GM12872 (cell line): Measurements from ENCODE around the gene ACOXL.

Experiments used
- CTCF ChIP-seq: IDR thresholded peaks from 3 replicates; pipeline ENCODE4 v1.5.1; 2011; ENCODE audit warnings: low read depth, mild to moderate bottlenecking, low read length, moderate library complexity; ENCODE audit not compliant: insufficient read depth

The ACOXL gene

GRCh38 chr2:110866466-110866865 lies 134.1 kb downstream of the ACOXL start:
- no peak for TF ChIP-seq CTCF

GRCh38 chr2:110867078-110867477 lies 134.7 kb downstream of the ACOXL start:
- TF ChIP-seq CTCF, result no peak

GRCh38 chr2:110868971-110869370 lies 136.6 kb downstream of the ACOXL start:
- no peak for TF ChIP-seq CTCF

DNA sequence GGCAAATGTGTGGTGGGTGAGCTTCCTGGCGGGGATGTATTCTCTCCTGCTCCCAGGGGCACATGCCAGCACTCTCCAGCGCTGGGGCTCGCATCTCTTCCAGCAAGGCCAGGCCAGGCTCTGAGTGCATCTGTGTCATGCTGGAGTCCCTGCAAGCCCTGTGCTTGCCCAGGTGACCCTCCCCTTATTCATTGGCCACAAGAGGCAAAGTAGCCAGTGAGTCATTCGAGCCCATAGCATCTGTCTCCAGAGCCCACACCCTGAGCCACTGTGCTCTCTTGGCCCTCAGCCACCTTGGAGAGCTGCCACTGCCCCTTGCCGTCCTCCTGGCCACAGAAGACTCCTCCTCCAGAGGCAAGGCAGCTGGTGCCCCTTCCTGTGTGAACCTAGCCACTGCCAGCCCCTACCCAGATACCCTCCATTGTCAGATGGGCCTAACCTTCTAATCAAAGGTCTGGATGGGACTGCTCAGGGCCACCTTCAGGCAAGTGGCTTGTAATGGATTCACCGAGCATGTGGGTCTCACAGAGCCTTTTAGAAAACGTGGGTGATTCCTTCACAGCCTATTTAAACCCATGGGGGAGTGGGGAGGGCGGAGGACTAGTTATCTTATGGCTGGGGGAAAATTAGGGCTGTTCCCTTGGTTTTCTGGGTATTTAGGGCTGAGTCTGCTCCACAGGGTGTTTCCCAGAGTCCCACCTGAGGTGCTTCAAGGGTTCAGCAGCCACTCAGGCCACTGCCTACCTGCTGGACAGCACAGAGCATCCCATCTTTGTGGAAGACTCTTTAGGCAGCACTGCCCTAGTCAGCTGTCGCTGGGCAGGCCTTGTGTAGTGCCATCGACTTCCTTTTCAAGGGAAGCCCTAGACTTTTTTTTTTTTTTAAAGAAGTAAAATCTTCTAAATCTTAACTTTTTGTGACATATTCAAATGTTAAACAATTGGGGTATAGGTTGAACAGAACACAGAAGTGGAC lies 137.4 kb downstream of the ACOXL start:
- no peak for TF ChIP-seq CTCF

DNA sequence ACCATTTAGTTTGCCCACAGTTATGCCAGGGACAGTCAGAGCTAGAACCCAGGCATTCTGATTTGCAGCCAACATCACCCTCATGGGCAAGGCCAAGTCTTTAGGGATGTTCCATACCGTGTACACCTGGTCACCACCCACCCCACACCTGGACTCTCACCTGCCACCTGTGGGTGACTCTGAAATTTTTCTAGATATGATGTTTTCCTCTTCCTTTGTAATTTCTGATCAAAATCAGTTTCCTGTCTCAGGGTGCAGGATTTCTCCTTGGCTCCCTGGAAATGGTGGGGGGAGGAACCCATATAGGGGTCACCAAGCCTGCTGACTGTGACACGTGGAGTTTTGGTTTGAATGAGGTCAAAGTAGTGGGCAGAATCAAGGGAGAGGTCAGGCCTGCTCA lies 138.2 kb downstream of the ACOXL start:
- TF ChIP-seq CTCF, result no peak

DNA sequence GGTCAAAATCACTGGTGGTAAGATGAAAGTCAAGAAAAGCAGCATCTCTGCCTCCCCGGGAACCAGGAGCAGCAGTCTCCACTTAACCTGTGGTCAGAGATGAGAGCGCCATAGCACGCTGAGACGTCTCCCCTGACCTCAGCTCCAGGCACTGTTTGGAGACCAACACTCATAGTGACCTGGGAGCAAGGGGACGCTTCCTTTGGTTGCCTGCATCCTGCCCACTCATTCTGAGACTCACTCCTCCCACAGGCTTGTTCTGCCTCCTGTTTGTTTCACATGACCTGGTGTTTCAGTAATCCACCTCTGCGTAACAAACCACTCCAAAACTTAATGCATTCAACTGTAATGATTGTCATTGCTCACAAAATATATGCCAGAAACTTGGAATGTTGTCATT lies 139.3 kb downstream of the ACOXL start:
- TF ChIP-seq CTCF, result no peak

GRCh38 chr2:110872521-110872920 lies 140.1 kb downstream of the ACOXL start:
- no peak for TF ChIP-seq CTCF
